HFFc6 (cell line): ENCODE measurements around the gene TFF3. TPM values are rescaled to one million over a fixed set of nuclear protein-coding genes. Genes with fewer than 3 reads are reported as not detected.

Experiments
- DNase-seq: peaks from one replicate; pipeline ENCODE4 v3.0.0-alpha.2; 2018
- H3K27ac Mint-ChIP-seq: 2 replicates; pipeline ENCODE4 v1.8.0; 2020; ENCODE audit warnings: mild to moderate bottlenecking, mixed read lengths
- H3K27me3 Mint-ChIP-seq: 2 replicates; pipeline ENCODE4 v1.8.0; 2021; ENCODE audit warnings: mild to moderate bottlenecking, moderate library complexity, mixed read lengths; ENCODE audit not compliant: insufficient read depth
- H3K36me3 Mint-ChIP-seq: 2 replicates; pipeline ENCODE4 v1.8.0; 2021; ENCODE audit warnings: low read depth, mixed read lengths
- H3K4me1 Mint-ChIP-seq: 2 replicates; pipeline ENCODE4 v1.8.0; 2020; ENCODE audit warnings: low read depth, mixed read lengths
- H3K4me3 Mint-ChIP-seq: 2 replicates; pipeline ENCODE4 v1.8.0; 2020; ENCODE audit warnings: mild to moderate bottlenecking, moderate library complexity, mixed read lengths
- H3K9me3 Mint-ChIP-seq: 2 replicates; pipeline ENCODE4 v1.8.0; 2020; ENCODE audit warnings: mild to moderate bottlenecking, mixed read lengths
- CTCF ChIP-seq: fragments of 200-600 bp; sonication (generic); IDR thresholded peaks from 2 replicates; pipeline ENCODE4 v1.5.0; 2021; ENCODE audit warnings: antibody characterized with exemption, mild to moderate bottlenecking
- total RNA-seq, 6 experiments: library from RNA; stranded (reverse); fragmentation: NEBNext Ultra II Directional; extraction: Animal tissue kit (Norgen Biotek cat#: 25700); gene quantifications; 2 replicates in 1 of 6; 3 replicates in 5 of 6; pipeline ENCODE4 v1.2.3, GENCODE V29; 2021

The TFF3 gene
- total RNA-seq, 6 experiments from 2014 or later = not detected

GRCh38 chr21:42313501-42313969, 1.7 kb downstream of the TFF3 start:
- Mint-ChIP-seq H3K36me3 (no peaks in the 10 kb centered on the region), H3K9me3 (peaks cover 42% of the 10 kb centered on the region), H3K4me1 (no peaks in the 10 kb centered on the region), H3K4me3 (no peak overlapping the region), H3K27me3 (peaks cover 2% of the 10 kb centered on the region), H3K27ac (no peak overlapping the region)
- no peak for DNase-seq
- no peak for TF ChIP-seq CTCF

GRCh38 chr21:42312626-42313104, 2.5 kb downstream of the TFF3 start:
- Mint-ChIP-seq H3K4me1 (no peaks in the 10 kb centered on the region), H3K27ac (no peak overlapping the region), H3K9me3 (peaks cover 37% of the 10 kb centered on the region), H3K36me3 (no peaks in the 10 kb centered on the region), H3K27me3 (peaks cover 2% of the 10 kb centered on the region), H3K4me3 (no peak overlapping the region)
- TF ChIP-seq CTCF = no peak
- DNase-seq = no peak

- H3K27me3 Mint-ChIP-seq = peaks cover 2% of the 10 kb centered on the region
These were observed 3.2 kb downstream of the TFF3 start for GRCh38 chr21:42311816-42312625.

GRCh38 chr21:42311160-42311559, 4.0 kb downstream of the TFF3 start:
- Mint-ChIP-seq H3K4me3 (no peak overlapping the region), H3K27me3 (peaks cover 2% of the 10 kb centered on the region), H3K36me3 (no peaks in the 10 kb centered on the region), H3K4me1 (no peaks in the 10 kb centered on the region), H3K27ac (no peak overlapping the region), H3K9me3 (peaks cover 32% of the 10 kb centered on the region)
- TF ChIP-seq CTCF = no peak
- no peak for DNase-seq

More at GRCh38 chr21:42311816-42312625, 3.2 kb downstream of the TFF3 start:
- H3K27ac Mint-ChIP-seq = no peak overlapping the region
- no peak for TF ChIP-seq CTCF
- no peak overlapping the region for H3K4me3 Mint-ChIP-seq
- no peaks in the 10 kb centered on the region for H3K36me3 Mint-ChIP-seq
- H3K9me3 Mint-ChIP-seq = peaks cover 33% of the 10 kb centered on the region
- no peaks in the 10 kb centered on the region for H3K4me1 Mint-ChIP-seq
- no peak for DNase-seq

GRCh38 chr21:42310411-42311001, 4.7 kb downstream of the TFF3 start:
- H3K9me3 Mint-ChIP-seq = peaks cover 36% of the 10 kb centered on the region
- no peak for DNase-seq
- H3K27ac Mint-ChIP-seq = no peak overlapping the region
- TF ChIP-seq CTCF = no peak
- H3K4me3 Mint-ChIP-seq = no peak overlapping the region
- peaks cover 2% of the 10 kb centered on the region for H3K27me3 Mint-ChIP-seq
- no peaks in the 10 kb centered on the region for H3K36me3 Mint-ChIP-seq
- H3K4me1 Mint-ChIP-seq = no peaks in the 10 kb centered on the region
